Thymus (tissue), 11 donors: ENCODE results near the gene B3GNT9. TPM values are rescaled to one million over a fixed set of nuclear protein-coding genes. Genes with fewer than 3 reads are reported as not detected.
A peak's percentile ranks its signal among the peaks of the same experiment; 100 is the strongest.

Experiments
- DNase-seq, 9 donors: peaks; one replicate each; pipeline ENCODE4 v3.0.0-alpha.2; 2013; ENCODE audit warnings: low spot score in 9 of 9, low read depth in 6 of 9, missing footprints in 1 of 9
- H3K27ac ChIP-seq, 2 donors: one replicate each; pipeline ENCODE4 v1.5.1; 2013; ENCODE audit warnings: control low read depth in 1 of 2, low read depth in 1 of 2, low read length in 1 of 2, mild to moderate bottlenecking in 1 of 2, moderate library complexity in 1 of 2
- H3K27me3 ChIP-seq, 2 donors: one replicate each; pipeline ENCODE4 v1.5.1; 2013; ENCODE audit warnings: low read length in 1 of 2; ENCODE audit not compliant: control insufficient read depth in 2 of 2, insufficient read depth in 1 of 2
- H3K36me3 ChIP-seq, 2 donors: one replicate each; pipeline ENCODE4 v1.5.1; 2013; ENCODE audit warnings: low read length in 1 of 2, mild to moderate bottlenecking in 1 of 2, moderate library complexity in 1 of 2; ENCODE audit not compliant: control insufficient read depth in 2 of 2, insufficient read depth in 2 of 2
- H3K4me1 ChIP-seq, 2 donors: one replicate each; pipeline ENCODE4 v1.5.1; 2013; ENCODE audit warnings: low read length in 2 of 2; ENCODE audit not compliant: control insufficient read depth in 2 of 2, insufficient read depth in 2 of 2
- H3K4me3 ChIP-seq, 2 donors: one replicate each; pipeline ENCODE4 v1.5.1; 2013; ENCODE audit warnings: low read length in 2 of 2, control low read depth in 1 of 2, mild to moderate bottlenecking in 1 of 2
- H3K9me3 ChIP-seq, 2 donors: one replicate each; pipeline ENCODE4 v1.5.1; 2013; ENCODE audit warnings: low read length in 1 of 2, mild to moderate bottlenecking in 1 of 2; ENCODE audit not compliant: control insufficient read depth in 2 of 2, insufficient read depth in 1 of 2
- WGBS: extraction: QIAGEN DNeasy Blood & Tissue Kit; methylation state at CpG from one replicate; pipeline ENCODE4 v1.1.7; 2013; 5-methylcytosine and 5-hydroxymethylcytosine counted together
- polyA plus RNA-seq: library from polyadenylated mRNA; stranded (reverse); fragments of 200-250 nt; gene quantifications from one replicate; pipeline ENCODE4 v1.2.3, GENCODE V29; 2013
- total RNA-seq: library from RNA; stranded (reverse); fragments of 120-200 nt; gene quantifications from one replicate; pipeline ENCODE4 v1.2.4, GENCODE V29; 2013
- donor health status: healthy.

B3GNT9 gene
- total and polyA plus RNA-seq, 2 donors = 1.3 to 3.2 TPM

- peaks cover 1 to 3% of the 10 kb centered on the region in 2 donors for H3K9me3 ChIP-seq
- peaks cover 37 to 63% of the 10 kb centered on the region in 2 donors for H3K27me3 ChIP-seq
- DNase-seq = no peak
- H3K36me3 ChIP-seq = no peaks in the 10 kb centered on the region
- WGBS = 95% methylated on average over 2 of the region's 2 CpGs
- H3K4me3 ChIP-seq = no peak overlapping the region
- H3K27ac ChIP-seq = no peak overlapping the region
- H3K4me1 ChIP-seq = peaks cover 14 to 35% of the 10 kb centered on the region in 2 donors
Observed at GRCh38 chr16:67182288-67182687, 31.5 kb upstream of the B3GNT9 start.

- Histone ChIP-seq H3K9me3 (peaks cover 1 to 3% of the 10 kb centered on the region in 2 donors), H3K27ac (no peak overlapping the region), H3K36me3 (no peaks in the 10 kb centered on the region), H3K4me1 (peaks cover 14 to 35% of the 10 kb centered on the region in 2 donors), H3K4me3 (no peak overlapping the region), H3K27me3 (peaks cover 46 to 63% of the 10 kb centered on the region in 2 donors)
- DNase-seq = no peak
- over 99% methylated on average over 2 of the region's 2 CpGs for WGBS
Observed at GRCh38 chr16:67181346-67181745, 30.5 kb upstream of the B3GNT9 start.

GRCh38 chr16:67180166-67180565, 29.4 kb upstream of the B3GNT9 start:
- no peaks in the 10 kb centered on the region for H3K36me3 ChIP-seq
- no peak for DNase-seq
- H3K9me3 ChIP-seq = peaks cover 1 to 3% of the 10 kb centered on the region in 2 donors
- no peak overlapping the region for H3K4me3 ChIP-seq
- H3K4me1 ChIP-seq = peaks cover 13 to 30% of the 10 kb centered on the region in 2 donors
- H3K27me3 ChIP-seq = peaks cover 39 to 63% of the 10 kb centered on the region in 2 donors
- no peak overlapping the region for H3K27ac ChIP-seq
- WGBS = 99% methylated on average over 16 of the region's 16 CpGs

GRCh38 chr16:67179421-67180080, 28.8 kb upstream of the B3GNT9 start:
- no peaks in the 10 kb centered on the region for H3K36me3 ChIP-seq
- H3K4me1 ChIP-seq = peaks cover 7 to 27% of the 10 kb centered on the region in 2 donors
- no peak overlapping the region for H3K27ac ChIP-seq
- peaks cover 0 to 1% of the 10 kb centered on the region in 2 donors for H3K9me3 ChIP-seq
- WGBS = 91% methylated on average over 13 of the region's 13 CpGs
- peaks cover 39 to 63% of the 10 kb centered on the region in 2 donors for H3K27me3 ChIP-seq
- no peak overlapping the region for H3K4me3 ChIP-seq
- no peak for DNase-seq

GRCh38 chr16:67177743-67178699, 27.2 kb upstream of the B3GNT9 start:
- H3K9me3 ChIP-seq = peaks cover 1 to 4% of the 10 kb centered on the region in 2 donors
- peak overlapping the region in 1 of 2 donors; percentile 21 for H3K4me3 ChIP-seq
- H3K36me3 ChIP-seq = no peaks in the 10 kb centered on the region
- peaks cover 50 to 71% of the 10 kb centered on the region in 2 donors for H3K27me3 ChIP-seq
- DNase-seq = peak in 2 of 9 donors; percentile 29 to 47
- WGBS = 7% methylated on average over 73 of the region's 73 CpGs
- peaks cover 7 to 29% of the 10 kb centered on the region in 2 donors for H3K4me1 ChIP-seq
- no peak overlapping the region for H3K27ac ChIP-seq

- no peak for DNase-seq
- H3K4me1 ChIP-seq = peaks cover 7 to 22% of the 10 kb centered on the region in 2 donors
- no peak overlapping the region for H3K4me3 ChIP-seq
- no peak overlapping the region for H3K27ac ChIP-seq
- 96% methylated on average over 12 of the region's 12 CpGs for WGBS
- peaks cover 2 to 4% of the 10 kb centered on the region in 2 donors for H3K9me3 ChIP-seq
- H3K36me3 ChIP-seq = no peaks in the 10 kb centered on the region
- H3K27me3 ChIP-seq = peaks cover 57 to 84% of the 10 kb centered on the region in 2 donors
Observed at GRCh38 chr16:67176662-67177061, 25.9 kb upstream of the B3GNT9 start.

GRCh38 chr16:67174706-67175231, 24.0 kb upstream of the B3GNT9 start:
- Histone ChIP-seq H3K4me3 (peak overlapping the region in 1 of 2 donors; percentile 20), H3K27me3 (peaks cover 74 to 100% of the 10 kb centered on the region in 2 donors), H3K27ac (no peak overlapping the region), H3K36me3 (no peaks in the 10 kb centered on the region), H3K4me1 (peaks cover 10 to 31% of the 10 kb centered on the region in 2 donors), H3K9me3 (peaks cover 2 to 4% of the 10 kb centered on the region in 2 donors)
- DNase-seq = no peak
- 33% methylated on average over 31 of the region's 31 CpGs for WGBS

- Histone ChIP-seq H3K27ac (no peak overlapping the region), H3K27me3 (peaks cover 78 to 100% of the 10 kb centered on the region in 2 donors), H3K4me1 (peaks cover 10 to 33% of the 10 kb centered on the region in 2 donors), H3K36me3 (no peaks in the 10 kb centered on the region), H3K4me3 (peak overlapping the region in 1 of 2 donors; percentile 20), H3K9me3 (peaks cover 1 to 7% of the 10 kb centered on the region in 2 donors)
- no peak for DNase-seq
- 2% methylated on average over 71 of the region's 71 CpGs for WGBS
Observed at GRCh38 chr16:67173808-67174705, 23.3 kb upstream of the B3GNT9 start.
